AG09309 (cell line): Measurements from ENCODE around the gene OR6N2.

Experiments used
- DNase-seq: peaks from one replicate; pipeline ENCODE4 v3.0.0-alpha.2; 2010; ENCODE audit warnings: low read depth
- H3K4me3 ChIP-seq: 2 replicates; pipeline ENCODE4 v1.5.1; 2011; ENCODE audit warnings: mild to moderate bottlenecking, low read depth, low read length, moderate library complexity; ENCODE audit not compliant: control insufficient read depth
- CTCF ChIP-seq: IDR thresholded peaks from 2 replicates; pipeline ENCODE4 v1.5.1; 2011; ENCODE audit warnings: mild to moderate bottlenecking, low read depth, low read length, inconsistent platforms; ENCODE audit not compliant: insufficient read depth, control insufficient read depth; ENCODE audit errors: missing control alignments

OR6N2 gene

GRCh38 chr1:158781104-158781503 is at the start of gene OR6N2:
Gene OR6N2 (minus strand): TSS chr1:158781204. CDS start chr1:158777635, 3,569 bp downstream.
- TF ChIP-seq CTCF, result no peak
- no peak within 1 kb of the TSS for H3K4me3 ChIP-seq
- no peak for DNase-seq

- no peak for TF ChIP-seq CTCF
- no peak for DNase-seq
- H3K4me3 ChIP-seq, result no peak overlapping the region
Observed at GRCh38 chr1:158830074-158830677, 49.2 kb upstream of the OR6N2 start.

GRCh38 chr1:158821723-158822122 is 40.7 kb upstream of the OR6N2 start:
- no peak for TF ChIP-seq CTCF
- H3K4me3 ChIP-seq, result no peak overlapping the region
- DNase-seq, result no peak

GRCh38 chr1:158819461-158820443 is 38.7 kb upstream of the OR6N2 start:
- DNase-seq, result no peak
- no peak for TF ChIP-seq CTCF
- H3K4me3 ChIP-seq, result no peak overlapping the region

GRCh38 chr1:158818975-158819431 is 38.0 kb upstream of the OR6N2 start:
- H3K4me3 ChIP-seq, result no peak overlapping the region
- no peak for DNase-seq
- no peak for TF ChIP-seq CTCF

- H3K4me3 ChIP-seq, result no peak overlapping the region
- no peak for DNase-seq
- TF ChIP-seq CTCF, result no peak
Observed at GRCh38 chr1:158818560-158818959, 37.6 kb upstream of the OR6N2 start.
